HG02623 (cell line): ENCODE results near the gene MACROD2.
A peak's percentile ranks its signal among the peaks of the same experiment; 100 is the strongest.
"Not testable (repeated sequence)": the region's sequence is repeated elsewhere in the genome, so short reads cannot be mapped to it uniquely, and the experiment has no call there.

Source experiments
- ATAC-seq: cut with Tn5 transposase; IDR thresholded peaks from one replicate; pipeline ENCODE4 v1.9.1; 2021; ENCODE audit warnings: moderate library complexity; ENCODE audit not compliant: unreplicated experiment

The MACROD2 gene

GRCh38 chr20:15119852-15120487, 1124.7 kb downstream of the MACROD2 start:
- no peak for ATAC-seq

- no peak for ATAC-seq
Measured at GRCh38 chr20:15122613-15123012, 1127.3 kb downstream of the MACROD2 start.

GRCh38 chr20:15131176-15131575, 1135.9 kb downstream of the MACROD2 start:
- ATAC-seq: no peak

GRCh38 chr20:15138548-15139126, 1143.3 kb downstream of the MACROD2 start:
- ATAC-seq: no peak

GRCh38 chr20:15139522-15139921, 1144.2 kb downstream of the MACROD2 start:
- no peak for ATAC-seq

GRCh38 chr20:15140286-15140685, 1145.0 kb downstream of the MACROD2 start:
- no peak for ATAC-seq

GRCh38 chr20:15140940-15141339, 1145.6 kb downstream of the MACROD2 start:
- ATAC-seq: not testable (repeated sequence)

GRCh38 chr20:15141861-15142260, 1146.5 kb downstream of the MACROD2 start:
- no peak for ATAC-seq

- ATAC-seq: no peak
Measured at GRCh38 chr20:15143478-15143877, 1148.2 kb downstream of the MACROD2 start.

GRCh38 chr20:15144916-15145315, 1149.6 kb downstream of the MACROD2 start:
- ATAC-seq: no peak

GRCh38 chr20:15146948-15147347, 1151.6 kb downstream of the MACROD2 start:
- no peak for ATAC-seq

GRCh38 chr20:15154070-15154469, 1158.8 kb downstream of the MACROD2 start:
- ATAC-seq: no peak

- ATAC-seq: no peak
Measured at GRCh38 chr20:15155848-15156401, 1160.6 kb downstream of the MACROD2 start.

GRCh38 chr20:15158533-15158932, 1163.2 kb downstream of the MACROD2 start:
- ATAC-seq: no peak

GRCh38 chr20:15162079-15162647, 1166.8 kb downstream of the MACROD2 start:
- ATAC-seq: peak; percentile 76

- no peak for ATAC-seq
Measured at GRCh38 chr20:15163632-15164031, 1168.3 kb downstream of the MACROD2 start.

GRCh38 chr20:15164726-15165125, 1169.4 kb downstream of the MACROD2 start:
- no peak for ATAC-seq

GRCh38 chr20:15166744-15167143, 1171.4 kb downstream of the MACROD2 start:
- no peak for ATAC-seq

GRCh38 chr20:15171016-15171415, 1175.7 kb downstream of the MACROD2 start:
- ATAC-seq: no peak

- ATAC-seq: no peak
Measured at GRCh38 chr20:15176929-15177328, 1181.6 kb downstream of the MACROD2 start.

- no peak for ATAC-seq
Measured at GRCh38 chr20:15178581-15178980, 1183.3 kb downstream of the MACROD2 start.

GRCh38 chr20:15179381-15179780, 1184.1 kb downstream of the MACROD2 start:
- no peak for ATAC-seq
